Stimulated activated CD8-positive, alpha-beta memory T cell treated with anti-CD3 and anti-CD28 coated beads, Interleukin-15, amount 100 ng/mL, for 48 hours (primary cell): ENCODE data around the gene FCN1.

Experiments used
- DNase-seq, 2 donors: peaks; one replicate each; pipeline ENCODE4 v3.0.0-alpha.2; 2020; ENCODE audit warnings: low read depth in 2 of 2

FCN1 gene

GRCh38 chr9:134891053-134891452 is 26.7 kb downstream of the FCN1 start:
- no peak for DNase-seq

- DNase-seq = no peak
Observed at GRCh38 chr9:134890155-134890495, 27.6 kb downstream of the FCN1 start.

DNA sequence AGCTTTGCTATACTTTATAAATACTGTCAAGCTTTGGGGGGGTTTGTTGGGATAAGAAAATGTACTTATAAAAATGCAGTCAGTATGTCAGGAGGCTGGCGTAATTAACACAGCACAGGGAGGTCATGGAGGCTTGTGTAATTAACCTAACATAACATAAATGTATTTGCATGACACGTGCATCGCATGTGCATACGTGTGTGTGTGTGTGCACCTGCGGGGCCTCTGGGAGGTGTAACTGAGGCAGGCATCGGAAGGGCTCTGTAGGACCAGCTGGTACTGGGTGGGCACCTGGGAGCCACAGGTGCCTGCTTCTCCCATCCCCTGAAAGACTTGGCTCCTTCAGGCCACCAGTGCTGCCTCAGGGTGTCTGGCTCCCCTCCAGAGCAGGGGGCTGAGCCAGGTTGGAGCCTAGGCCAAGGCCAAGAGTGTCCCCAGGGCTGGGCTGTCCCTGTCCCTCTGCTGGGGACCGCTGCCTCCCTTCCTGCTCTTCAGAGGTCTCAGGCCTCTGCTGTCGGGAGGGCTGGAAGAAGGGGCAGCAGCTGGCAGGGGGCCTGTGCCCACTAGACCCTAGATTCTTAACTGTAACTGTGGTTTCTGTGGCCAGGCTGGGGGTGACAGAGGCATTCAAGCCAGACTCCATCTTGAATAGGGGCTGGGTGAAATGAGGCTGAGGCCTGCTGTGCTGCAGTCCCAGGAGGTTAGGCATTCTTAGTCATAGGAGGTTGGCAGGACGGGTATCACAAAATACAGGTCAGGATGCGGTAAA is 28.1 kb downstream of the FCN1 start:
- no peak for DNase-seq

DNA sequence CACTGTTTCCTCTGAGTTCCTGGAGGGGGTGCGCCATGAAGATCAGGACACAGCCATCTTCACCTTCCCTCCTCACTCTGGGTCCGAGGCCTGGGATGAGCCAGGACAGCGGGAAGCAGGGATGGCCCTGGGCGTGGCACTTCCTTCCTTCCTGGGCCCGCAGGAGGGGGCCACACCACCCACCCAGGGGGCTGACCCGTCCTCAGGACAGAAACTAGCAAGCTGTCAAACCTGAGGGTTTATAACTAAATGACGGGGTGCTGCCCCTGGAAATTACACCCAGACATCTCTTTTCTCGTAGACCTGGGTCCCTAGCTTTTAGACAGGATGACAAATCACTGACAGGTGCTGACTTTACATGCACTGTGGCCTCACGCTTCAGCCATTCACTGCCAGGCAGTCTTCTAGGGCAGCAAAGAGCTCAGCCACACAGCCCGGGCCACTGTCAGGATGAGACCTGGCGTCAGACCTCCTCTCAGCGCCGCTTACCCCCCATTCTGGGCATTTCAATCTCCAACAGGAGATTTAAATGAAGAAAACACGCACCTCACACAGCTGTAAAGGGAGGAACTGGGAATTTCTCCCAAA is 29.0 kb downstream of the FCN1 start:
- no peak for DNase-seq

DNA sequence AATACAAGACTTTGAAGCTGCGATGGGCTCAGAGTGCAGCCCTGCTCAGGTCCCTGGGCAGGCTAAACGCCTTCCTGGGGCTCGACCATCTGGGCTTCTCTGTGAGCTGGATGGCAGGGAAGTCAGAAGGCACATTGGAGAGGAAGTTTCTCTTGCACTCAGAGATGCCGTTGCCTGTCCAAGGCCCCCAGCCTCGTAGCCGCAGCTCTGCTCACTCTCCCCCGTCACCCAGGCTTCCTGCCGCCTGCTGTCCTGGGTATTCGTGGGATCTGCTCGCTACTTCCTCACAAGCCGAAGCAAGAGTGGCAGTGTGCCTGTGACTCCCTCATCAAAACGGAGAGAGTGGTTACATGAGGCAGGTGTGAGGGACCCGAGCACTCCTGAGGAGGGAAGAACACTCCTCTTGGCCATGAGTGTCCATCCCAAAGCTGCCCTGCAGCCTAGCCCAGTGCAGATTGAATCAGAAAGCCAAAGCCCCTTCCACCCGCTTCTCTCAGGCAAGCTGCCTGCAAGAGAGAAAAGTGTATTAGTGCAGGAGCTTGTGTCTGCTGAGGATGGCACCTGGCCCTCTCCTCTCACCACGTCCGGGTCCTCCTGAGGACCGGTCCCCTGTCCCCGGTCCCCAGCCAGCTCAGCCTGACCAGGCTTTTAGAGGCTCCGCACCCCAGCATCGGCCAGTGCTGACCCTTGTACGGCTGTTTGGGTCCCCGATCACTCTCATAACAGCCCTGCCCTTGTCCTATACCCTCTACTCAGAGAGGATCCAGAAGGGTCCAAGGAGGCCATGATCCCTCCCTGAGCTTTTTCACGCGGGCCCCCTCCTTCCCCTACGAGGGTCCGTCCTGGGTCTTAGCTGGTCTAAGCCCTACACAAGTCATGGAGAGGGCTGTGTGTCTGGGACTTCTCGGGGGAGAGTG is 29.8 kb downstream of the FCN1 start:
- no peak for DNase-seq

DNA sequence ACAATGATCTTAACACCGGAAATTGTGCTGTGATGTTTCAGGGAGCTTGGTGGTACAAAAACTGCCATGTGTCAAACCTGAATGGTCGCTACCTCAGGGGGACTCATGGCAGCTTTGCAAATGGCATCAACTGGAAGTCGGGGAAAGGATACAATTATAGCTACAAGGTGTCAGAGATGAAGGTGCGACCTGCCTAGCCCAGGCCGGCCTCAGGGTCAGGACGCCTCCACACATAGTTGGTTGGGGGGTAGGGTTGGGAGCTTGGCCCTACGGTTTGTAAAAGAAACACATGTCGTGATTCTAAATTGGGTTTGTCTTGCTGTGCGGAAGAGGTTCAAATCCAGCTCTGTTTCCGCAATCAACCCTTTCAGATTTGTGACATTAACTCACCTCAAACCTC is 30.5 kb downstream of the FCN1 start:
- no peak for DNase-seq

GRCh38 chr9:134886413-134886913 is 31.2 kb downstream of the FCN1 start:
- DNase-seq = no peak

DNA sequence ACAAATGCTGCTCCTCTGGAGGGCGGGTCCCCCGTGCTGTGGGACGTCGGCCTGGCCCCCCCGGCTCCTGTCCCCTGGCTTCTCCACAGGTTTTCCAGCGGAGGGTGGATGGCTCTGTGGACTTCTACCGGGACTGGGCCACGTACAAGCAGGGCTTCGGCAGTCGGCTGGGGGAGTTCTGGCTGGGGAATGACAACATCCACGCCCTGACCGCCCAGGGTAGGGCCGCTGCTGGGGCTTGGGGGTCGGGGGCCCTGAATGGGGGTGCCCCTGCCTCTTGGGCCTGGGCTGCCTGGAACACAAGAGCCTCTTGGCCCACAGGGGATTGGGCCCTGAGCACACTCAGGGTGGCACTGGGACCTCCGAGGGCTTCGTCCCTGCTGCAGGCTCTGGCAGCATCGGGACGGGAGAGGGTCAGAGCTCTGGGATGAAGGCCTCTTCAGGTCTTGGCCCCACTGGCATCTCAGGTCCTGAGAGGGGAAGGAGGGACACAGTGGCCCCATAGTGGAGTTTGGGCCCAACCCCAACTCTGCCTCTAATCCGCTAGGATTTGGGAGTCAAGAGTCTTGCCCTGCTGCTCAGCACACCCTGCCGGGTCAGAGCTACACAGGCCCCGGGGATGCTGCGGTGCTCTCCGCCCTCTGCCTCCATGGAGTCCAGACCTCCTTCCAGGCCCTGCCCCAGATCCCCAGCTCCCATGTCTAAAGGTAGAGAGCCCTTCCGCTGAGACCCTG is 31.9 kb downstream of the FCN1 start:
- no peak for DNase-seq

DNA sequence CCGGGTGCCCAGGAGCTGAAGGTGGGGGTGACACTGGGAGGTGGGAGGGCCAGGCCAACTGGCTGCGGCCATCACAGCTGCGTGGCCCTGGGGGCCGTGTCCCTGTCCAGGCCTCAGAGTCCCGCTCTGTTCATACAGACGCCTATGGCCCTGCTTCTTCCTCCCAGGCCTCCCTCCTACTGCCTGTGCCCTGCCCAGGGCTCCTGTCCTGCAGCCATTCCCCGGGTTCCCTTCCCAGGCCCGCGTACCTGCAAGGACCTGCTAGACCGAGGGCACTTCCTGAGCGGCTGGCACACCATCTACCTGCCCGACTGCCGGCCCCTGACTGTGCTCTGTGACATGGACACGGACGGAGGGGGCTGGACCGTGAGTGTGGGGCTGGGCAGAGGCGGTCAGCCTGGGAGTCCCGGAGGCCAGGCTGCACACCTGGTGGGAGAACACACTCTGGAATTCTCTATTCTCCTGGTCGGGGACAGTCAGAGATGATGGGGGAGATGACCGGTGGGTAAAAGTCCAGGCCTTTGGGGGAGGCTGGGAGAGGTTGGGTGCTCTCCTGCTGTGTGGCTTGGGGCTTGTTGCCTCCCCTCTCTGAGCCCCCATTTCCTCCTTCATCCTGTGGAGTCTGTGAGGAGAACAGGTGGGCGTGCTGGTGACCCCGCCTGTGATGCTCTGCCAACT is 32.6 kb downstream of the FCN1 start:
- DNase-seq = no peak

DNA sequence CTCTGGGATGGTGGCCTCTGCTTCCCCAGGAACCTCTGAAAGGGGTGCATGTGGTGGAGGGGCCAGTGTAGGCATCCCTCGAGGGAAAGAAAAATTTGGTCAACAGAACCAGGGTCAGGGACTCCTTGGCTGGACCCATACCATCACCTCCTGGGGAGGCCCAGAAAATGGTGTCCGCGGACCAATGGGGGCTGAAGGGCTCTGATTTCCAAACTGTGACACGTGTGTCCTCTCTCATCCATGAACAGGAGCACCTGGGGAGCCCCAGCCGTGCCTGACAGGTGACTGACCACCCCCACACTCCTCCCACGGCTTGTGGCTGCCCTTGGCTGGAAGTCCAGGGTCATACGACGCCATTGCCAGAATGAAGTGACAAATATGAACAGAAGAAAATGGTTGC is 33.2 kb downstream of the FCN1 start:
- no peak for DNase-seq

GRCh38 chr9:134883040-134883782 is 34.5 kb downstream of the FCN1 start:
- no peak for DNase-seq

DNA sequence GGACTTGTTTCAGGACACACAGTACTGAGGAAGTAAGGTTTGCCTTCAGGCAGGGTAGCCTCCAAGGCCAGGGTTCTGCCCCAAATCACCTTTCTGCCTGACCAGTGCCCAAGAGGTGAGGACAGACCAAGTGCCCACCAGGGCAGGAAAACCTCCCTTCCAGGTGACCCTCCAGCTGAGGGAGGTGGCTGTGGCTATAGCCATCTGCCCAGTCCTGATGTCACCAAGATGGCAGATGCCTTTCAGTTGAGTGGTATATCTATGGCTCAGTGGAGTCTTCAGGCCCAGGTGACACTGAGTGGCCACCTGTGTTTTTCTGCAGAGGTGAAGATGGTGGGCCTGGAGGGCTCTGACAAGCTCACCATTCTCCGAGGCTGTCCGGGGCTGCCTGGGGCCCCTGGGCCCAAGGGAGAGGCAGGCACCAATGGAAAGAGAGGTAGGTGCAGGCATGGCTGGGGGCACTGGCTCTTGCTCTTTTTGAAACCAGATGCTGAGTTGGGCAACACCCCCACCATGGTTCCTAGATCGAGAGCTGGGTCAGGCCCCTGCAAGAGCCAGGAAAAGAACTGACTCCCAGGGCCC is 35.4 kb downstream of the FCN1 start:
- DNase-seq = no peak

DNA sequence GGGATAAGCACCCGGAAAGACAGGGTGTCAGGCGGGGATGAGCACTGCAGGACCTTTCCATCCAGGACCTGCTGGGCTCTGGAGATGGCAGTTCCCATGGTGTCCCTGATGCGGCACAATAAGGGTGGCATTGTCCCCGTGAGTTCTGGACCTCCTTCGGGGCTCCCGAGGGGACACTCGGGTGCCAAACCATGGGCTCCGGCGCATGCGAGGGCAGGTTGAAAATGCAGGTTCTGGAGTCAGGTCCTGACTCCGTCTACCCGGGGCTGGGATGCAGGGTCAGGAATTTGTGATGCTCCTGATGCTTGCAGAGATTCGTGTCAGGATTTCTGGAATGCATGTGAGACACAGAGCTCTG is 36.4 kb downstream of the FCN1 start:
- no peak for DNase-seq

- no peak for DNase-seq
Observed at GRCh38 chr9:134880484-134881312, 37.0 kb downstream of the FCN1 start, which contains the start of gene FCN2. Gene FCN2 (plus strand): TSS chr9:134880810. CDS start chr9:134880822, 12 bp downstream.

DNA sequence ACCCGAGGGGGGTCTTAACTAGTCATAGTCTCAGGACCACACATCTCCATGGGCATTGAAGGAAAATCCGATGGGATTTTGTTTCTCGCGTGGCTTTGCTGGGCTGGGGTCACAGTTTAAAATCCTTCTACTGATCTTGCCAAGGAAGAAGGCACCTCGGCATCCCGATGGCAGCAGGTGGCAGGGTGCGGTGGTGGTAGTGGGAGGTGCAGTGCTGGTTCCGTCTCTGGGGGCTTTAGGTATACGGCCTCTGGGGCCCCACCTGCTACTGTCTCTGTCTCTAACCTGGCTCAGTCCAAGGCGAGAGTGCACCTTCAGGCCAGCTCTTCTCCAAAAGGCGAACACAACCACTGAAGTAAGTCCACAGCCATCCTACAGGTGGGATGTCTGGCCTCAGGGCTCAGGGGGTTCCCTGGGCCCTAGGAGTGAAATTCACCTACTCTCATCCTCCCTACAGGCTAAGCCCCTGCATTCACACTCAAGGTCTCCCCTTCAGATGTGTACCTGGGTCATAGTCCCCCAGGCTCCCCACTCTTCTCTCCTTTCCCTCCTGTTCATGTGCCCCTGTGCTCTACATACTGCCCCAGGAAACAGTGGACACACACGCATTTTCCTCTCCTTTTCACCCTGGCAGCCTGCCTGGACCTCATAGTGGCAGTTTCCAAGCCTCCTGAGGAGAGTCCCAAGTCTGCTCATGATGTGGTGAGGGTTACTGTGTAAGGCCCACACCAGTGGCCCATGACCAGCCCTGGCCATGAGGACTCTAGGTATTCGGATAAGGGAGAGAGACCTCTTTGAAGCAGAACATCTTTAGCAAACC is 37.8 kb downstream of the FCN1 start:
- DNase-seq = no peak

GRCh38 chr9:134877541-134877940 is 40.2 kb downstream of the FCN1 start:
- no peak for DNase-seq

DNA sequence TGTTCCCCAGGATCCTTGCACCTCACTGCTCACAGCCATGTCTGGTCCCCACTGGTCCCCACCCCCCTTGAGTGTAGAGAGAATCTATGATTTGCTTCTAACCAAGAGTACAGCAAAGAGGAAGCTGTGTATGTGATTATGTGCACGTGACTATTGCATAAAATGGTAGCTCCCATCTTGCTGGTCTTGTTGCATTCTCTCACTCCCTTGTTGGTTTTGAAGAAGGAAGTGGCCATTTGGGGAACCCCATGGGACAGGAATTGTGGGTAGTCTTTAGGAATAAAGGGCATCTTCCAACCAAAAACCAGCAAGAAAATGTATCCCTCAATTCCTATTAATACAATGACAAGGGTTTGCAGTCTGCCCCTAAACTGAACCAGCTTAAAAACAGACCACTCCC is 42.3 kb downstream of the FCN1 start:
- DNase-seq = no peak

DNA sequence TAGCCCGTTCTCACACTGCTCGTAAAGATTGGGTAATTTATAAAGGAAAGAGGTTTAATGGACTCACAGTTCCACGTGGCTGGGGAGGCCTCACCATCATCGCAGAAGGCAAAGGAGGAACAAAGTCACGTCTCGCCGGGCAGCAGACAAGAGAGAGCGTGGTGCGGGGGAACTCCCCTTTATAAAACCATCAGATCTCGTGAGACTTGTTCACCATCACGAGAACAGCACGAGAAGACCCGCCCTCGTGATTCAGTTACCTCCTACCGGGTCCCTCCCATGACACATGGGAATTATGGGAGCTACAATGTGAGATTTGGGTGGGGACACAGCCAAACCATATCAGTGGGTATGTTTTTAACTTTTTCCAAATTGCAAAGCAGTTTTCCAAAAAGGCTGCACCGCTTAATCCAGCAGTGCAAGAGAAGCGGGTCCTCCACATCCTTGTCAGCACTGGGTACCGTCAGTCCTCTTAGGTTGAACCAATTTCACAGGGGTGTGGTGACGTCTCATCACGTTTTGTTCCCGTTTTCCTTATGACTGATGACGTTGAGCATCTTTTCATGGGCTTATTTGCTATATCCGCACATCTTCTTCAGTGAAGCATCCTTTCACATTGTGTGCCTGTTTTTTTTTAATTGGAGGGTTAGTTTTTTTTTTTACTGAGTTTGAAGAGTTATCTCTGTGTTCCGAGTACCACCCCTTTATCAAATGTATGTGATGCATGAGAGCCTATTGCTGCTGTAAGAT is 45.1 kb downstream of the FCN1 start:
- no peak for DNase-seq
